ENCODE data around the gene SIT1.

DNA sequence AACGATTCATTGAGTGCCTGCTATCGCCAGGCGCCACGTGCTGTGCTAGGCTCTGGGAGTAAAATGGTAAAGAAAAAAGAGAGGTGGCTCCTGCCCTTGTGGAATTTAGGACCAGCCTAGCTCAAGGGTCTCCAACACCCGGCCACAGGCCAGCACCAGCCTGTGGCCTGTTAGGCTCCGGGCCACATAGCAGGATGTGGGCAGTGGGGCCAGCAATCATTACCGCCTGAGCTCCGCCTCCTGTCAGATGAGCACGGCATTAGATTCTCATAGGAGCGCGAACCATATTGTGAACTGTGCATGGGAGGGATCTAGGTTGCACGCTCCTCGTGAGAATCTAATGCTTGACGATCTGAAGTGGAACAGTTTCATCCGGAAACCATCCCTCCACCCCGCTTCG is 5.6 kb upstream of the SIT1 start:
- TF ChIP-seq POLR2A (IDR thresholded peaks at IDR 0.05) (no peak), CTCF (IDR thresholded peaks at IDR 0.05) (no peak), POLR2AphosphoS5 (IDR thresholded peaks at IDR 0.05) (no peak), EP300 (IDR thresholded peaks at IDR 0.05) (no peak)

Measured in sigmoid colon (tissue), 4 donors.